KMS-11 (cell line): ENCODE data around the gene GAST.
A peak's percentile ranks its signal among the peaks of the same experiment; 100 is the strongest.

ENCODE experiments used
- H2AFZ ChIP-seq: fragments of 200-600 bp; sonication (generic); 2 replicates; pipeline ENCODE4 v1.6.1; 2016; ENCODE audit warnings: antibody characterized with exemption, mixed run types, low read depth
- H3K27ac ChIP-seq: fragments of 200-600 bp; sonication (generic); 2 replicates; pipeline ENCODE4 v1.6.1; 2016; ENCODE audit warnings: mild to moderate bottlenecking, mixed run types
- H3K27me3 ChIP-seq: fragments of 200-600 bp; sonication (generic); 2 replicates; pipeline ENCODE4 v1.6.1; 2017; ENCODE audit warnings: mild to moderate bottlenecking, low read depth, mixed run types, moderate library complexity; ENCODE audit not compliant: insufficient read depth
- H3K36me3 ChIP-seq: fragments of 200-600 bp; sonication (generic); 2 replicates; pipeline ENCODE4 v1.6.1; 2017; ENCODE audit warnings: mild to moderate bottlenecking, mixed run types; ENCODE audit not compliant: insufficient read depth
- H3K4me1 ChIP-seq: fragments of 200-600 bp; sonication (generic); 2 replicates; pipeline ENCODE4 v1.6.1; 2016; ENCODE audit warnings: mild to moderate bottlenecking, low read depth, mixed run types; ENCODE audit not compliant: poor library complexity, severe bottlenecking
- H3K4me2 ChIP-seq: fragments of 200-600 bp; sonication (generic); 2 replicates; pipeline ENCODE4 v1.7.0; 2016; ENCODE audit warnings: mild to moderate bottlenecking, mixed run types
- H3K4me3 ChIP-seq: fragments of 200-600 bp; sonication (generic); IDR thresholded peaks from 2 replicates; pipeline ENCODE4 v1.6.1; 2017; ENCODE audit warnings: low read depth, low read length, mixed read lengths; ENCODE audit not compliant: insufficient read depth
- H3K79me2 ChIP-seq: fragments of 200-600 bp; sonication (generic); 2 replicates; pipeline ENCODE4 v1.6.1; 2016; ENCODE audit warnings: low read depth, mixed run types; ENCODE audit not compliant: insufficient read depth
- H3K9ac ChIP-seq: fragments of 200-600 bp; sonication (generic); 2 replicates; pipeline ENCODE4 v1.6.1; 2016; ENCODE audit warnings: mild to moderate bottlenecking, mixed run types
- H4K20me1 ChIP-seq: fragments of 200-600 bp; sonication (generic); 2 replicates; pipeline ENCODE4 v1.6.1; 2016; ENCODE audit warnings: mild to moderate bottlenecking, mixed run types; ENCODE audit not compliant: insufficient read depth
- CTCF ChIP-seq: fragments of 200-600 bp; sonication (generic); conservative IDR thresholded peaks from 2 replicates; pipeline ENCODE4 v1.6.1; 2017; ENCODE audit warnings: low read depth, mild to moderate bottlenecking, antibody characterized with exemption, low read length, moderate library complexity, mixed read lengths

The GAST gene

DNA sequence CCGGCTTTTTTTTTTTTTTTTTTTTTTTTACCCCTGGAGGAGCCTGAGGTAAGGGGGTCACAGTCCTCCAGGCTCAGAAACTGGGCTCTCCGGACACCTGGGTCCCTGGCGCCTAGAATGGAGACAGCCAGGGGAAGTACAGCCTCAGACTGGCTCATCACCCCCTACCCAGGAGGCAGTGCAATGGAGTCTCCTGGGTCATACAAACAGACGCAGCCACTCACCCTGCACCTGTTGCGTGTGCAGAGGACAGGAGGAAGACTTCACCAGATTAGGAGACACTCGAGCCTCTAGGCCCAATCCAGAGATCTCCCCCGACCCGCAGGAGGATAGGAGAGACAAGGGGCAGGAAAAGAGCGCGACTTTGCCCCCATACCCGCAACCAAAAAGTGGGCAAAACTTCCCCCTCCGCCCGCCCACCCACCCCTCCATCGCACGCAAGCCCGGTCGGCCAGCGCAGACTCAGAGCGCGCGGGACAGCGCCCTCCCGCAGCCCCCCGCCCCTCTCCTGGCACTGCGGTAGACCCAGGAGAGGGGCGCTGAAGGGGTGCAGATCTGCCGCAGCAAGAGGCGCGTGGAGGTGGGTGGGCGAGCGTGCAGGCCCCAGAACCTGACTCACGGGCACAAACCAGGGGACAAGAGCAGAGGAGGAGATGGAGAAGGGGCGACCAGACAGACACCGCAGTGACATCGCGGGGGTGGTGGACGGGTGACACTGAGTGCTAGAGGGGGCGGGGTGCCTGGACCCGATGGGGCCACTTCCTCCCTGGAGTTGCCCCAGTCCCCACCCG is 21.4 kb downstream of the GAST start:
- Histone ChIP-seq H3K4me2 (no peak overlapping the region), H3K4me1 (peaks cover 23% of the 10 kb centered on the region), H3K4me3 (no peak overlapping the region), H4K20me1 (no peaks in the 10 kb centered on the region), H3K79me2 (no peaks in the 10 kb centered on the region), H3K27ac (no peak overlapping the region), H3K9ac (no peak overlapping the region), H3K27me3 (peaks cover 64% of the 10 kb centered on the region), H3K36me3 (no peaks in the 10 kb centered on the region), H2AFZ (no peak overlapping the region)
- TF ChIP-seq CTCF = no peak

DNA sequence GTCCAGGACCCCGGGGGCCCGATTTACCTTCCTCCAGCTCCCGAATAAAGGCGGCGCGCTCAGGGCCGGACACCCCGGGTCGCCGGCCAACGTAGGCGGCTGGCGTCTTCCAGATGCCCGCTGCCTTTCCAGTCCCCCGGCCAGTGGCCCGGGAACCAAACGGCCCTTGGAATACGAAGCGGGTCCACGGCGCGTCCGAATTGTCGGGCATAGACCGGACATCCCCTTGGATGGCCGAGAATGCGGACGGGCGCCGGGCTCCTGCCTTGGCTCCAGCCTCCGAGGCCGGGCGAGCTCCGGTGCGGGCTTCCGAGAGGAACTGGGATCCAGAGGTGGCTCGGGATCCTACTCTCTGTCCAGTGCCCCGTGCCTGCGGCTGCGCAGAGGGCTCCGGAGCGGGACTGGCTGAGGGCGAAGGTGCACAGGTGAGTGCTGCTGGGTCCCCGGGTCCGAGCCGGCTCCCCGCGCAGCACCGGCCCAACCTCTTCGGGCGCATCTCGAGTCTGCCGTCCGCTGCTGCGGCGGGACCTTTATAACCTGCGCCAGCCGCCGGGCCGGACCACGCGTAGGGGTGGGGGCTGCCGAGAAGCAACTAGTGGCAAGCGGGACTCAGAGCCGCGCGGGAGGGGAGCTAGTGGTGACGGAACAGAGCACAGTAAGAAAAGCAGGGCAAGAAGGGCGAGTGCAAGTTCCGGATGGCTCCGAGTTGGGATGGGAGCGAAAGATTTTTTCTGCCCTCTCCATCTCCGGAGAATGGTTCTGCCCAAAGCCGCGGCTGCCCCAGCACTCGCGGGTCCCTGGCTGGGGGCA is 22.2 kb downstream of the GAST start, which contains the start of gene HAP1:
Gene HAP1 (minus strand): TSS at position 505 of the 810 bp plus-strand sequence. CDS start 9 bp downstream, at position 496.
- no peak within 1 kb of the TSS for H3K27ac ChIP-seq
- no peaks in the 10 kb centered on the region for H3K36me3 ChIP-seq
- no peak within 1 kb of the TSS for H3K9ac ChIP-seq
- peak within 1 kb of the TSS; percentile 27; the same call in 1 of the 2 replicates for H3K4me2 ChIP-seq
- H3K79me2 ChIP-seq = no peaks in the 10 kb centered on the region
- H3K4me1 ChIP-seq = peaks cover 25% of the 10 kb centered on the region
- no peak within 1 kb of the TSS for H3K4me3 ChIP-seq
- H2AFZ ChIP-seq = peak within 1 kb of the TSS; percentile 28; the same call in 1 of the 2 replicates
- no peak for TF ChIP-seq CTCF
- peaks cover 64% of the 10 kb centered on the region for H3K27me3 ChIP-seq
- no peaks in the 10 kb centered on the region for H4K20me1 ChIP-seq

DNA sequence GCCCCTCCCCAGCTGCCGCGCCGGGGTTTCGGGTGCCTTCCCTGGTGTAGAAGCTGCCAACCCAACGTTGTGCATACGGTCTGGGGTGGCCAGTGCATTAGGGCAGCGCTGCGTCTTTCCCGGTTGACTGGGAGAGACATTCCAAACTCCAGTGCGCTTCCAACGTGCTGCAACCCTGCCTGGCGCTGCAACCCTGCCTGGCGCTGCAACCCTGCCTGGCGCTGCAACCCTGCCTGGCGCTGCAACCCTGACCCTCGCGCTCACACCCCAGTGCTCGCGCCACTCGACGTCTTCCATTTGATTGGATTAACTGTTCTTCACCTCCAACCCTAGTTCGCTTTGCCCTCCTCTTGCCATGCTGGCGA is 22.8 kb downstream of the GAST start:
- Histone ChIP-seq H3K79me2 (no peaks in the 10 kb centered on the region), H3K9ac (no peak overlapping the region), H3K36me3 (no peaks in the 10 kb centered on the region), H3K4me1 (peaks cover 25% of the 10 kb centered on the region), H3K27me3 (peaks cover 64% of the 10 kb centered on the region), H2AFZ (peak overlapping the region; percentile 28; the same call in 1 of the 2 replicates), H3K4me3 (no peak overlapping the region), H3K27ac (no peak overlapping the region), H3K4me2 (peak overlapping the region; percentile 27; the same call in 1 of the 2 replicates), H4K20me1 (no peaks in the 10 kb centered on the region)
- TF ChIP-seq CTCF = no peak

- Histone ChIP-seq H3K4me3 (no peak overlapping the region), H2AFZ (no peak overlapping the region), H3K4me2 (no peak overlapping the region), H4K20me1 (no peaks in the 10 kb centered on the region), H3K79me2 (no peaks in the 10 kb centered on the region), H3K36me3 (no peaks in the 10 kb centered on the region), H3K4me1 (peaks cover 25% of the 10 kb centered on the region), H3K9ac (no peak overlapping the region), H3K27ac (no peak overlapping the region), H3K27me3 (peaks cover 57% of the 10 kb centered on the region)
- no peak for TF ChIP-seq CTCF
Observed at GRCh38 chr17:41735744-41736143, 23.6 kb downstream of the GAST start.
